GM12878 (cell line): ENCODE results near the gene CEP170B. TPM values are rescaled to one million over a fixed set of nuclear protein-coding genes. Genes with fewer than 3 reads are reported as not detected.

Experiments
- ATAC-seq: fragments of 200-7000 bp; cut with Tn5 transposase; 3 replicates; pipeline ENCODE4 v1.9.1; 2020; ENCODE audit warnings: mild to moderate bottlenecking, moderate library complexity
- BruUV-seq: library from RNA; stranded (reverse); fragments of 400-500 nt; replicated peaks from 2 replicates; lab custom pipeline; 2021; lab: Mats Ljungman, UMichigan
- CTCF ChIA-PET: fragments of 300-600 bp; sonication (Branson Sonifier 250); formaldehyde crosslinking; extraction: SDS; loops from one replicate; lab custom pipeline; 2021; ENCODE audit warnings: inconsistent platforms; lab: Yijun Ruan, JAX
- POLR2A ChIA-PET: fragments of 350-600 bp; formaldehyde crosslinking; extraction: SDS; loops from one replicate; lab custom pipeline; 2021; ENCODE audit warnings: inconsistent platforms; lab: Charles Lee
- RAD21 ChIA-PET: fragments of 300-600 bp; sonication (Branson Sonifier 250); formaldehyde crosslinking; loops from one replicate; lab custom pipeline; 2023; ENCODE audit warnings: antibody characterized with exemption; ENCODE audit not compliant: unreplicated experiment; lab: Charles Lee
- SMC1A ChIA-PET: fragments of 300-600 bp; sonication (Branson Sonifier 250); formaldehyde crosslinking; loops from one replicate; lab custom pipeline; 2023; ENCODE audit not compliant: unreplicated experiment, uncharacterized antibody; lab: Charles Lee
- DNase-seq: peaks from one replicate; pipeline ENCODE4 v3.0.0-alpha.2; 2011; ENCODE audit warnings: low read depth, low spot score
- FAIRE-seq: peaks from 3 replicates; lab custom pipeline; 2011; peaks lifted over from hg19 to GRCh38; lab: Jason Lieb, UNC
- H2AFZ ChIP-seq: 2 replicates; pipeline ENCODE4 v1.6.0; 2011; ENCODE audit warnings: low read depth, low read length, control low read depth; ENCODE audit not compliant: control insufficient read depth
- H3K27ac ChIP-seq: 2 replicates; pipeline ENCODE4 v1.5.1; 2011; ENCODE audit warnings: control low read depth; ENCODE audit not compliant: control insufficient read depth, insufficient read depth
- H3K27me3 ChIP-seq, 2 experiments: replicated peaks in 1 of 2; 2 replicates each; pipeline versions ENCODE4 v1.6.0 to v1.6.1; 2011; ENCODE audit warnings: low read length in 1 of 2; ENCODE audit not compliant: control insufficient read depth in 2 of 2, insufficient read depth in 2 of 2
- H3K36me3 ChIP-seq, 2 experiments: 2 replicates each; pipeline ENCODE4 v1.5.1; 2011; ENCODE audit warnings: low read length in 1 of 2; ENCODE audit not compliant: control insufficient read depth in 2 of 2, insufficient read depth in 2 of 2
- H3K4me1 ChIP-seq: 2 replicates; pipeline ENCODE4 v1.6.1; 2011; ENCODE audit warnings: mild to moderate bottlenecking, low read length, moderate library complexity, mixed read lengths; ENCODE audit not compliant: control insufficient read depth, insufficient read depth
- H3K4me2 ChIP-seq: 2 replicates; pipeline ENCODE4 v1.6.0; 2011; ENCODE audit warnings: control low read depth; ENCODE audit not compliant: control insufficient read depth, insufficient read depth
- H3K4me3 ChIP-seq: fragments of 200-600 bp; sonication (generic); 2 replicates; pipeline ENCODE4 v1.5.1; 2016
- H3K79me2 ChIP-seq: 2 replicates; pipeline ENCODE4 v1.6.0; 2011; ENCODE audit warnings: low read length; ENCODE audit not compliant: control insufficient read depth, insufficient read depth
- H3K9ac ChIP-seq: 2 replicates; pipeline ENCODE4 v1.8.0; 2011; ENCODE audit warnings: low read length, control low read depth, mixed read lengths; ENCODE audit not compliant: control insufficient read depth, insufficient read depth
- H3K9me3 ChIP-seq: replicated peaks from 3 replicates; pipeline ENCODE4 v1.5.1; 2011; ENCODE audit warnings: mild to moderate bottlenecking, low read length; ENCODE audit not compliant: control insufficient read depth, insufficient read depth
- H4K20me1 ChIP-seq: 2 replicates; pipeline ENCODE4 v1.6.0; 2011; ENCODE audit not compliant: control insufficient read depth, insufficient read depth
- CREB1 ChIP-seq: IDR thresholded peaks from 2 replicates; pipeline ENCODE4 v1.6.1; 2012; ENCODE audit warnings: low read depth, mild to moderate bottlenecking, inconsistent platforms
- CTCF ChIP-seq, 3 experiments: IDR thresholded peaks in 2 of 3; conservative IDR thresholded peaks in 1 of 3; 2 replicates each; pipeline ENCODE4 v1.5.1; 2011; ENCODE audit warnings: low read depth in 3 of 3, low read length in 3 of 3, mild to moderate bottlenecking in 3 of 3, control low read depth in 2 of 3, moderate library complexity in 2 of 3, inconsistent platforms in 1 of 3, mixed read lengths in 1 of 3; ENCODE audit not compliant: control insufficient read depth in 2 of 3, insufficient read depth in 1 of 3; ENCODE audit errors: extremely low read depth in 1 of 3
- PAX5 ChIP-seq: IDR thresholded peaks from 2 replicates; pipeline ENCODE4 v1.6.1; 2011; ENCODE audit warnings: low read depth, low read length, borderline replicate concordance
- ZBTB4 ChIP-seq: fragments of 450-650 bp; formaldehyde crosslinking; IDR thresholded peaks from 2 replicates; pipeline ENCODE4 v1.4.0; 2022; ENCODE audit warnings: mild to moderate bottlenecking, moderate library complexity
- WGBS: methylation state at CpG from one replicate; pipeline ENCODE4 v1.1.6; 2016; ENCODE audit warnings: low lambda C conversion rate; ENCODE audit not compliant: insufficient replicate concordance, insufficient coverage; ENCODE audit errors: missing lambda C conversion rate; 5-methylcytosine and 5-hydroxymethylcytosine counted together
- in situ Hi-C: fragments of 300-500 bp; cut with MboI; formaldehyde crosslinking; loops from 9 replicates; pipeline ENCODE4 v1.14.3; 2018; ENCODE audit warnings: mixed read lengths
- intact Hi-C: fragments of 100-400 bp; cut with micrococcal nuclease; formaldehyde crosslinking; loops from one replicate; pipeline ENCODE4 v1.14.2; 2022; ENCODE audit not compliant: unreplicated experiment
- polyA plus RNA-seq, 11 experiments: library from polyadenylated mRNA; depleted of rRNA in 4 of 11; unstranded in 6 of 11; stranded (reverse) in 5 of 11; fragments of >200 nt; fragmentation: Nextera tagmentation in 4 of 11; fragmentation: Illumina TruSeq in 1 of 11; extraction: Ambion mirVana in 4 of 11; extraction: Trizol in 1 of 11; gene quantifications; 1 replicate in 1 of 11; 2 replicates in 10 of 11; pipeline versions ENCODE4 v1.2.1 to v1.2.3, GENCODE V29; 2011 to 2016; ENCODE audit warnings: inconsistent platforms in 2 of 11, missing spikeins in 2 of 11, low read depth in 1 of 11
- total RNA-seq, 4 experiments: library from RNA; depleted of rRNA in 3 of 4; stranded (reverse); fragments of >200 nt in 3 of 4; fragmentation: Illumina TruSeq in 1 of 4; extraction: Trizol in 1 of 4; gene quantifications; 2 replicates each; pipeline versions ENCODE4 v1.2.1 to v1.2.3, GENCODE V29; 2013 to 2021

The CEP170B gene
- total and polyA plus RNA-seq, 10 of the 15 experiments (the other 5 are each of a cell fraction or from before 2014, with no cell fraction given) = 0.01 to 0.44 (median 0.05) TPM; not detected in 4

- peak; percentile 44 to 78 (median 67) for TF ChIP-seq CTCF (IDR thresholded peaks at IDR 0.05 in 2 of 3, conservative IDR thresholded peaks at IDR 0.05 in 1 of 3; ENCODE audit: control insufficient read depth in 2 of 3, extremely low read depth in 1 of 3, insufficient read depth in 1 of 3, low read depth in 3 of 3, low read length in 3 of 3)
- TF ChIP-seq, all 136 proteins: peak for 19
Observed at GRCh38 chr14:104932676-104933631, 67.9 kb downstream of the CEP170B start (continued).

- CTCF ChIA-PET = interaction anchor here (0.8 to 1.2 kb wide), 3 partner anchors 10 to 47 kb away, joined by 3 to 6 read pairs (median 3); partner anchors contain the start of gene PLD4
- H3K27ac ChIP-seq = no peak overlapping the region
- H3K79me2 ChIP-seq = no peaks in the 10 kb centered on the region
- no peak overlapping the region for H3K4me3 ChIP-seq
- ATAC-seq = no peak
- TF ChIP-seq ZBTB4 (no peak), CREB1 (no peak), PAX5 (no peak)
- BruUV-seq = no TSS peak
- no peak for FAIRE-seq
- H2AFZ ChIP-seq = no peak overlapping the region
- in situ Hi-C loops = no loop called here
- no peaks in the 10 kb centered on the region for H3K9me3 ChIP-seq
- POLR2A ChIA-PET = no interaction called here
- H4K20me1 ChIP-seq = no peaks in the 10 kb centered on the region; the same call in 1 of the 2 replicates
- intact Hi-C loops = loop anchor here (5.0 kb wide), 1 partner anchor 37 kb away; no protein-coding TSS in a partner anchor
- peaks cover 7 to 11% of the 10 kb centered on the region in 2 experiments for H3K27me3 ChIP-seq
- DNase-seq = no peak
- H3K36me3 ChIP-seq = no peaks in the 10 kb centered on the region
- H3K4me1 ChIP-seq = no peaks in the 10 kb centered on the region
- WGBS = 81% methylated on average over 3 of the region's 42 CpGs
- RAD21 ChIA-PET = interaction anchor here (0.6 to 1.2 kb wide), 3 partner anchors 34 to 152 kb away, joined by 3 to 4 read pairs (median 3); no protein-coding TSS in a partner anchor
- SMC1A ChIA-PET = interaction anchor here (0.9 kb wide), 1 partner anchor 38 kb away, joined by 4 read pairs; no protein-coding TSS in a partner anchor
- no peak overlapping the region for H3K9ac ChIP-seq
- H3K4me2 ChIP-seq = no peak overlapping the region
Observed at GRCh38 chr14:104933746-104934733, 69.0 kb downstream of the CEP170B start.
